Measurements from ENCODE around the gene TANGO2. TPM values are rescaled to one million over a fixed set of nuclear protein-coding genes. Genes with fewer than 3 reads are reported as not detected.

Gene TANGO2
- total and polyA plus RNA-seq, 9 of the 15 experiments (the other 6 are each of a cell fraction or from before 2014, with no cell fraction given): 15.5 to 94.9 (median 70.1) TPM

GRCh38 chr22:20035375-20036083, 14.6 kb downstream of the TANGO2 start (continued):
- TF ChIP-seq EWSR1 (IDR thresholded peaks at IDR 0.05; ENCODE audit: borderline replicate concordance, low read depth, partially characterized antibody) (no peak), RAD51 (IDR thresholded peaks at IDR 0.05; ENCODE audit: borderline replicate concordance, low read depth) (peak; percentile 15; the same call in 1 of the 2 replicates), ZKSCAN3 (CRISPR knock-in tag; IDR thresholded peaks at IDR 0.05) (no peak), NUFIP1 (IDR thresholded peaks at IDR 0.05; ENCODE audit: partially characterized antibody) (peak; percentile 41), RBM15 (IDR thresholded peaks at IDR 0.05; ENCODE audit: insufficient read depth, low read length) (no peak), ZNF143 (CRISPR knock-in tag; IDR thresholded peaks at IDR 0.05) (no peak), ZNF184 (CRISPR knock-in tag; IDR thresholded peaks at IDR 0.05) (no peak), NR0B1 (IDR thresholded peaks at IDR 0.05; ENCODE audit: partially characterized antibody) (no peak), E4F1 (CRISPR knock-in tag; IDR thresholded peaks at IDR 0.05; ENCODE audit: borderline replicate concordance) (no peak), FOXA1 (IDR thresholded peaks at IDR 0.05; ENCODE audit: borderline replicate concordance) (no peak), ZNF212 (CRISPR knock-in tag; IDR thresholded peaks at IDR 0.05) (no peak), ARID2 (IDR thresholded peaks at IDR 0.05) (no peak), HMG20A (CRISPR knock-in tag; conservative IDR thresholded peaks at IDR 0.05) (no peak), SRSF9 (IDR thresholded peaks at IDR 0.05; ENCODE audit: borderline replicate concordance, low read depth, low read length) (no peak), HMBOX1 (IDR thresholded peaks at IDR 0.05) (no peak), ZFP36 (IDR thresholded peaks at IDR 0.05; ENCODE audit: low read depth, low read length, partially characterized antibody) (peak; percentile 44), ELF4 (CRISPR knock-in tag; IDR thresholded peaks at IDR 0.05) (0 out of 2 replicates have a peak, but pooled peaks have one; percentile 45), CC2D1A (IDR thresholded peaks at IDR 0.05) (no peak), ZNF740 (CRISPR knock-in tag; IDR thresholded peaks at IDR 0.05) (no peak), ZNF740 (tag; IDR thresholded peaks at IDR 0.05) (no peak), MBD2 (IDR thresholded peaks at IDR 0.05; ENCODE audit: borderline replicate concordance, low read depth) (no peak; the same call in 1 of the 2 replicates), DACH1 (IDR thresholded peaks at IDR 0.05; ENCODE audit: partially characterized antibody) (peak; percentile 7), CAMTA2 (CRISPR knock-in tag; conservative IDR thresholded peaks at IDR 0.05) (0 out of 2 replicates have a peak, but pooled peaks have one; percentile 19), JUND (IDR thresholded peaks at IDR 0.05; ENCODE audit: borderline replicate concordance, low read depth, low read length) (no peak), JUND (tag; IDR thresholded peaks at IDR 0.05; ENCODE audit: borderline replicate concordance, low read depth, low read length) (no peak; the same call in 2 of the 3 replicates)

All from K562 (cell line).